ENCODE data around the gene CDS1. TPM values are rescaled to one million over a fixed set of nuclear protein-coding genes. Genes with fewer than 3 reads are reported as not detected.

The CDS1 gene
- total RNA-seq, 2 experiments from 2014 or later: not detected

DNA sequence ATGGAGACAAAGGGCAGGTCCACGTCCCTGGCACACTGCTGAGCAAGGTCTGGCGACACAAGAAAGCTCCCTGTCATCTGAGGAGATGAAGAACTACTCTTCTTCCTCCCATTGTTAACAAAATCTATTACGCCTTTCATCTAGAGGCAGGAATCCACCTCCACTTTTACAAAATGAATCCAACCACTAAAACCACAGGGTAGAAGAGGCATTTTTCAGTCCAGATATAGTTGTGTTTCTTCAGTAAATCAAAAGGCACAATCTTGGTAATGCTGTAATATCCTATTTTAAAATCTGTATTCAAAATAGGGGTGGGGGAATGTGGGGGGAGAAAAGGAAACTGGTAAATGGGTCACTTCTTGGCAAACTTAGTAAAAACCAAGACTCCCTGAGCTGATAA, 101.4 kb downstream of the CDS1 start:
- ChIA-PET CTCF (ENCODE audit: unreplicated experiment) (no interaction called here), POLR2A (interaction anchor here (0.6 to 0.9 kb wide), 2 partner anchors 12 to 535 kb away, joined by 3 to 5 read pairs; no protein-coding TSS in a partner anchor)
- Histone ChIP-seq H3K9me3 (ENCODE audit: low read length) (no peaks in the 10 kb centered on the region), H3K4me3 (ENCODE audit: low read depth, low read length, poor library complexity, severe bottlenecking) (no peak overlapping the region), H3K9me2 (ENCODE audit: insufficient read depth, low read length) (no peaks in the 10 kb centered on the region), H3K4me2 (ENCODE audit: low read length) (no peak overlapping the region), H3K36me3 (ENCODE audit: insufficient read depth, low read length) (no peaks in the 10 kb centered on the region), H3K79me2 (ENCODE audit: insufficient read depth, low read depth, low read length) (no peaks in the 10 kb centered on the region), H3K27ac (ENCODE audit: low read depth, low read length, poor library complexity, severe bottlenecking) (no peak overlapping the region), H2AFZ (ENCODE audit: low read length) (no peak overlapping the region), H4K20me1 (ENCODE audit: insufficient read depth, low read length) (no peaks in the 10 kb centered on the region), H3K4me1 (ENCODE audit: insufficient read depth, low read length, poor library complexity, severe bottlenecking) (no peaks in the 10 kb centered on the region)
- TF ChIP-seq, protein P1, sequence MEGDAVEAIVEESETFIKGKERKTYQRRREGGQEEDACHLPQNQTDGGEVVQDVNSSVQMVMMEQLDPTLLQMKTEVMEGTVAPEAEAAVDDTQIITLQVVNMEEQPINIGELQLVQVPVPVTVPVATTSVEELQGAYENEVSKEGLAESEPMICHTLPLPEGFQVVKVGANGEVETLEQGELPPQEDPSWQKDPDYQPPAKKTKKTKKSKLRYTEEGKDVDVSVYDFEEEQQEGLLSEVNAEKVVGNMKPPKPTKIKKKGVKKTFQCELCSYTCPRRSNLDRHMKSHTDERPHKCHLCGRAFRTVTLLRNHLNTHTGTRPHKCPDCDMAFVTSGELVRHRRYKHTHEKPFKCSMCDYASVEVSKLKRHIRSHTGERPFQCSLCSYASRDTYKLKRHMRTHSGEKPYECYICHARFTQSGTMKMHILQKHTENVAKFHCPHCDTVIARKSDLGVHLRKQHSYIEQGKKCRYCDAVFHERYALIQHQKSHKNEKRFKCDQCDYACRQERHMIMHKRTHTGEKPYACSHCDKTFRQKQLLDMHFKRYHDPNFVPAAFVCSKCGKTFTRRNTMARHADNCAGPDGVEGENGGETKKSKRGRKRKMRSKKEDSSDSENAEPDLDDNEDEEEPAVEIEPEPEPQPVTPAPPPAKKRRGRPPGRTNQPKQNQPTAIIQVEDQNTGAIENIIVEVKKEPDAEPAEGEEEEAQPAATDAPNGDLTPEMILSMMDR (conservative IDR thresholded peaks at IDR 0.05; ENCODE audit: low read length): no peak
- TF ChIP-seq EZH2phosphoT487 (IDR thresholded peaks at IDR 0.05; ENCODE audit: borderline replicate concordance, low read depth, low read length): no peak
- intact Hi-C loops (cut with micrococcal nuclease; ENCODE audit: unreplicated experiment): no loop called here
- no peak for DNase-seq (ENCODE audit: low spot score)
- BruUV-seq (replicated peaks): no TSS peak

DNA sequence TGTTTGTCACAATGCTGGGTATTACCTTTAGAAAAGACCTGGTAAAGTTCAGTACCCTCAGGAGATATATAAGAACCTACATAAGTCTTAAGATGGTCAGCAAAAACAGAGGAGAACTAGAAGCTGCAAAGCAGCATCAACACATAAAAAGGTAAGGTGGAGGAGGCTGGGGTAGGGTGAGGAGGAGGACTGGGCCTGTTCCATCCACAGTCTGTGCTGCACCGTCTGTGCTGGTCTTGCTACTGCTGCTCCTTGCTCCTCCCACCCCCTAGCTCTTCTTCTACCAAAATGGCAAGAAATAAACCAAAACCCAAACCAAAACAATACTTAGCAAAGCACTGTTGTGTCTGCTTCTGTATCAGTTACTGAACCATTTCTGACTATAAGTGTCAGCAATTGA, 102.2 kb downstream of the CDS1 start:
- no peaks in the 10 kb centered on the region for H3K9me3 ChIP-seq (ENCODE audit: low read length)
- ChIA-PET POLR2A (interaction anchor here (0.9 kb wide), 1 partner anchor 13 kb away, joined by 3 read pairs; no protein-coding TSS in a partner anchor), CTCF (ENCODE audit: unreplicated experiment) (no interaction called here)
- TF ChIP-seq EZH2phosphoT487 (IDR thresholded peaks at IDR 0.05; ENCODE audit: borderline replicate concordance, low read depth, low read length): no peak
- TF ChIP-seq, protein P1 (conservative IDR thresholded peaks at IDR 0.05; ENCODE audit: low read length): no peak
- no TSS peak for BruUV-seq (replicated peaks)
- H3K27ac ChIP-seq (ENCODE audit: low read depth, low read length, poor library complexity, severe bottlenecking): no peak overlapping the region
- intact Hi-C loops (cut with micrococcal nuclease; ENCODE audit: unreplicated experiment): no loop called here
- H2AFZ ChIP-seq (ENCODE audit: low read length): no peak overlapping the region
- H3K4me1 ChIP-seq (ENCODE audit: insufficient read depth, low read length, poor library complexity, severe bottlenecking): no peaks in the 10 kb centered on the region
- no peak overlapping the region for H3K4me2 ChIP-seq (ENCODE audit: low read length)
- H3K4me3 ChIP-seq (ENCODE audit: low read depth, low read length, poor library complexity, severe bottlenecking): no peak overlapping the region
- no peaks in the 10 kb centered on the region for H3K79me2 ChIP-seq (ENCODE audit: insufficient read depth, low read depth, low read length)
- H3K9me2 ChIP-seq (ENCODE audit: insufficient read depth, low read length): no peaks in the 10 kb centered on the region
- H3K36me3 ChIP-seq (ENCODE audit: insufficient read depth, low read length): no peaks in the 10 kb centered on the region
- DNase-seq (ENCODE audit: low spot score): no peak
- no peaks in the 10 kb centered on the region for H4K20me1 ChIP-seq (ENCODE audit: insufficient read depth, low read length)

DNA sequence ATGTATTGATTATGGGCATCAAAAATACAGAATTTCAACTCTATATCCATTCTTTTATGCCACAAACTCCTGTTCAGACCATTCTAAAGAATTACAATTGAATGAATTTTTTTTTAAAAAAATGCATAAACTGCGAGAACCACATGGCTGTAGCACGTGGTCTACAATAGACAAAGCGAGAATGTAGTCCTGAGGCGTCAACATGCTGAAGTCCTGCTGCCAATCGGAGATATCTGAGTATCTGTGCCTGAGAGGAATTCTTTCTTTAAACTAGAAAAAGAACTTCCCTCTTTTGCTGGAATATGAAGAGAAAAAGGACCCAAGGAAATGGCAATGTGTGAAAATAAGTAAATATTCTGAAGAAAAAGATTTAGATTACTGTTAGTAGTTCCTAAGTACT, 105.7 kb downstream of the CDS1 start:
- no peak overlapping the region for H3K4me3 ChIP-seq (ENCODE audit: low read depth, low read length, poor library complexity, severe bottlenecking)
- no peak for DNase-seq (ENCODE audit: low spot score)
- no peaks in the 10 kb centered on the region for H3K79me2 ChIP-seq (ENCODE audit: insufficient read depth, low read depth, low read length)
- no peaks in the 10 kb centered on the region for H4K20me1 ChIP-seq (ENCODE audit: insufficient read depth, low read length)
- ChIA-PET CTCF (ENCODE audit: unreplicated experiment) (no interaction called here), POLR2A (interaction anchor here (0.6 kb wide), 1 partner anchor 1105 kb away, joined by 6 read pairs; no protein-coding TSS in a partner anchor)
- no peaks in the 10 kb centered on the region for H3K9me2 ChIP-seq (ENCODE audit: insufficient read depth, low read length)
- TF ChIP-seq EZH2phosphoT487 (IDR thresholded peaks at IDR 0.05; ENCODE audit: borderline replicate concordance, low read depth, low read length): no peak
- TF ChIP-seq, protein P1 (conservative IDR thresholded peaks at IDR 0.05; ENCODE audit: low read length): no peak
- no TSS peak for BruUV-seq (replicated peaks)
- no peaks in the 10 kb centered on the region for H3K36me3 ChIP-seq (ENCODE audit: insufficient read depth, low read length)
- no peaks in the 10 kb centered on the region for H3K4me1 ChIP-seq (ENCODE audit: insufficient read depth, low read length, poor library complexity, severe bottlenecking)
- no peaks in the 10 kb centered on the region for H3K9me3 ChIP-seq (ENCODE audit: low read length)
- no peak overlapping the region for H3K27ac ChIP-seq (ENCODE audit: low read depth, low read length, poor library complexity, severe bottlenecking)
- no peak overlapping the region for H3K4me2 ChIP-seq (ENCODE audit: low read length)
- intact Hi-C loops (cut with micrococcal nuclease; ENCODE audit: unreplicated experiment): no loop called here
- no peak overlapping the region for H2AFZ ChIP-seq (ENCODE audit: low read length)

Measured in OCI-LY7 (cell line).